HG02623 (cell line): ENCODE data around the gene EHD4.

ENCODE experiments used
- ATAC-seq: cut with Tn5 transposase; IDR thresholded peaks from one replicate; pipeline ENCODE4 v1.9.1; 2021; ENCODE audit warnings: moderate library complexity; ENCODE audit not compliant: unreplicated experiment

Gene EHD4

GRCh38 chr15:41897363-41897799 lies 75.0 kb downstream of the EHD4 start:
- ATAC-seq: no peak

GRCh38 chr15:41896566-41896965 lies 75.8 kb downstream of the EHD4 start:
- ATAC-seq: no peak

GRCh38 chr15:41895957-41896356 lies 76.4 kb downstream of the EHD4 start:
- no peak for ATAC-seq

- ATAC-seq: no peak
Measured at GRCh38 chr15:41895491-41895890, 76.9 kb downstream of the EHD4 start.

GRCh38 chr15:41894791-41895463 lies 77.4 kb downstream of the EHD4 start:
- ATAC-seq: peak; percentile 79

GRCh38 chr15:41894251-41894790 lies 78.0 kb downstream of the EHD4 start:
- no peak for ATAC-seq

GRCh38 chr15:41893422-41894250 lies 78.7 kb downstream of the EHD4 start, which contains the start of gene SPTBN5:
Gene SPTBN5, minus strand, starts transcription at chr15:41894053. Its CDS starts 556 bp downstream, at chr15:41893497.
- ATAC-seq: no peak

GRCh38 chr15:41892621-41893421 lies 79.5 kb downstream of the EHD4 start:
- no peak for ATAC-seq

GRCh38 chr15:41891946-41892345 lies 80.4 kb downstream of the EHD4 start:
- no peak for ATAC-seq

- ATAC-seq: no peak
Measured at GRCh38 chr15:41891226-41891625, 81.1 kb downstream of the EHD4 start.

GRCh38 chr15:41890050-41890690 lies 82.2 kb downstream of the EHD4 start:
- no peak for ATAC-seq

- ATAC-seq: no peak
Measured at GRCh38 chr15:41888662-41889253, 83.6 kb downstream of the EHD4 start.

GRCh38 chr15:41887893-41888292 lies 84.5 kb downstream of the EHD4 start:
- no peak for ATAC-seq

GRCh38 chr15:41887161-41887560 lies 85.2 kb downstream of the EHD4 start:
- ATAC-seq: no peak

GRCh38 chr15:41886741-41887140 lies 85.6 kb downstream of the EHD4 start:
- ATAC-seq: no peak

GRCh38 chr15:41885841-41886240 lies 86.5 kb downstream of the EHD4 start:
- ATAC-seq: no peak

- ATAC-seq: no peak
Measured at GRCh38 chr15:41885321-41885720, 87.0 kb downstream of the EHD4 start.

GRCh38 chr15:41884458-41884857 lies 87.9 kb downstream of the EHD4 start:
- no peak for ATAC-seq

- no peak for ATAC-seq
Measured at GRCh38 chr15:41883484-41883825, 88.9 kb downstream of the EHD4 start.
